Adrenal gland (tissue), 12 donors: ENCODE results near the gene SLC9C2. TPM values are rescaled to one million over a fixed set of nuclear protein-coding genes. Genes with fewer than 3 reads are reported as not detected.
"Not testable (repeated sequence)": the region's sequence is repeated elsewhere in the genome, so short reads cannot be mapped to it uniquely, and the experiment has no call there.

Experiments used
- DNase-seq, 7 donors: peaks; one replicate each; pipeline ENCODE4 v3.0.0-alpha.2; 2019 to 2020
- H3K27ac ChIP-seq, 5 donors: fragments of 200-600 bp; sonication (generic) in 4 of 5; 1 replicate in 3 of 5; 2 replicates in 2 of 5; pipeline versions ENCODE4 v1.5.1 to v1.8.0; 2016 to 2020; ENCODE audit warnings: mild to moderate bottlenecking in 1 of 5
- H3K27me3 ChIP-seq: fragments of 200-600 bp; 2 replicates; pipeline ENCODE4 v1.8.0; 2021
- H3K36me3 ChIP-seq, 2 donors: fragments of 200-600 bp; replicated peaks in 1 of 2; 1 replicate in 1 of 2; 2 replicates in 1 of 2; pipeline versions ENCODE4 v1.5.1 to v1.8.0; 2018 to 2022
- H3K4me1 ChIP-seq, 2 donors: fragments of 200-600 bp; replicated peaks in 1 of 2; 1 replicate in 1 of 2; 2 replicates in 1 of 2; pipeline versions ENCODE4 v1.5.1 to v1.8.0; 2018 to 2021
- H3K4me3 ChIP-seq, 4 donors: fragments of 200-600 bp; sonication (generic) in 3 of 4; one replicate each; pipeline ENCODE4 v1.5.1; 2016 to 2018
- H3K9me3 ChIP-seq, 3 donors: fragments of 200-600 bp; sonication (generic) in 1 of 3; replicated peaks in 1 of 3; 1 replicate in 2 of 3; 2 replicates in 1 of 3; pipeline versions ENCODE4 v1.5.1 to v1.8.0; 2016 to 2021
- CTCF ChIP-seq, 6 experiments: fragments of 450-650 bp in 4 of 6; fragments of 200-600 bp in 2 of 6; sonication (generic) in 1 of 6; IDR thresholded peaks; 1 replicate in 5 of 6; 2 replicates in 1 of 6; pipeline versions ENCODE4 v1.5.1 to v1.8.0; 2016 to 2021; ENCODE audit warnings: antibody characterized with exemption in 6 of 6, mild to moderate bottlenecking in 2 of 6, moderate library complexity in 1 of 6
- POLR2A ChIP-seq, 2 donors: fragments of 450-650 bp; IDR thresholded peaks; one replicate each; pipeline ENCODE4 v1.6.1; 2017; ENCODE audit warnings: antibody characterized with exemption in 2 of 2, mild to moderate bottlenecking in 2 of 2, moderate library complexity in 1 of 2
- WGBS, 4 donors: extraction: QIAGEN DNeasy Blood & Tissue Kit in 2 of 4; methylation state at CpG; one replicate each; pipeline versions ENCODE4 v1.1.5 to v1.1.7; 2013 to 2017; 5-methylcytosine and 5-hydroxymethylcytosine counted together
- intact Hi-C, 2 donors: fragments of 100-400 bp; cut with DNase I; formaldehyde crosslinking; loops; one replicate each; pipeline versions ENCODE4 v1.14.1 to v1.15.0; 2022 to 2023
- polyA plus RNA-seq, 3 donors: library from polyadenylated mRNA; stranded (reverse); fragments of 200-250 nt in 2 of 3; fragments of 350-450 nt in 1 of 3; fragmentation: Illumina TruSeq in 1 of 3; extraction: RNeasy Lipid Tissue Mini Kit (QIAGEN cat#74804) in 1 of 3; gene quantifications; one replicate each; pipeline ENCODE4 v1.2.3, GENCODE V29; 2013 to 2014
- total RNA-seq, 9 donors: library from RNA; depleted of rRNA in 4 of 9; stranded (reverse); fragments of >200 nt in 4 of 9; fragments of 120-200 nt in 1 of 9; fragmentation: NEBNext Ultra II Directional in 1 of 9; extraction: Animal tissue kit (Norgen Biotek cat#: 25700) in 1 of 9; gene quantifications; one replicate each; pipeline versions ENCODE4 v1.1.0 to v1.2.4, GENCODE V29; 2013 to 2023
- donor health status: healthy with polysubstance abuse.
- donor health status: Bipolar disorder and iron deficiency.
- donor health status: DM: yes; HTN: yes; CAD: no.
- donor health status: DM: no; HTN: no; CAD: no.
- donor health status: DM: no; HTN: no; CAD: no.
- donor health status: DM: yes; HTN: yes; CAD: no.

SLC9C2 gene
- total and polyA plus RNA-seq, 12 donors = 0.11 to 1.2 (median 0.33) TPM; not detected in 4

- TF ChIP-seq POLR2A (IDR thresholded peaks at IDR 0.05) (no peak), CTCF (IDR thresholded peaks at IDR 0.05) (no peak)
- no peaks in the 10 kb centered on the region for H3K4me1 ChIP-seq
- H3K36me3 ChIP-seq = no peaks in the 10 kb centered on the region
- DNase-seq = no peak
- intact Hi-C loops = no loop called here
- H3K4me3 ChIP-seq = no peak overlapping the region
- no peak overlapping the region for H3K27ac ChIP-seq
- 75 to 86% (median 84%) methylated on average over 2 to 4 of the region's 4 CpGs for WGBS, 4 donors
- no peaks in the 10 kb centered on the region for H3K27me3 ChIP-seq
- no peaks in the 10 kb centered on the region for H3K9me3 ChIP-seq
Measured at GRCh38 chr1:173570370-173571007, 32.4 kb downstream of the SLC9C2 start.

GRCh38 chr1:173568483-173568882, 34.4 kb downstream of the SLC9C2 start:
- H3K27me3 ChIP-seq = no peaks in the 10 kb centered on the region
- no peak overlapping the region for H3K27ac ChIP-seq
- no peak overlapping the region for H3K4me3 ChIP-seq
- no peaks in the 10 kb centered on the region for H3K9me3 ChIP-seq
- intact Hi-C loops = no loop called here
- DNase-seq = no peak
- no peaks in the 10 kb centered on the region for H3K4me1 ChIP-seq
- no peaks in the 10 kb centered on the region for H3K36me3 ChIP-seq
- 64 to 75% (median 64%) methylated on average over 1 of the region's 1 CpG for WGBS, 4 donors
- TF ChIP-seq CTCF (IDR thresholded peaks at IDR 0.05) (no peak), POLR2A (IDR thresholded peaks at IDR 0.05) (no peak)

GRCh38 chr1:173563846-173564245, 39.0 kb downstream of the SLC9C2 start:
- 71 to 92% (median 84%) methylated on average over 1 of the region's 1 CpG for WGBS, 4 donors
- intact Hi-C loops, H3K27ac ChIP-seq, H3K27me3 ChIP-seq, H3K9me3 ChIP-seq, DNase-seq, H3K4me1 ChIP-seq, H3K36me3 ChIP-seq, H3K4me3 ChIP-seq: not testable (repeated sequence)

- intact Hi-C loops = no loop called here
- no peak for DNase-seq
- Histone ChIP-seq H3K36me3 (no peaks in the 10 kb centered on the region), H3K27ac (no peak overlapping the region), H3K9me3 (no peaks in the 10 kb centered on the region), H3K4me3 (no peak overlapping the region), H3K4me1 (no peaks in the 10 kb centered on the region), H3K27me3 (no peaks in the 10 kb centered on the region)
- TF ChIP-seq CTCF (IDR thresholded peaks at IDR 0.05) = no peak
- WGBS, 4 donors = 58 to 61% (median 60%) methylated on average over 6 of the region's 6 CpGs
Measured at GRCh38 chr1:173562813-173563212, 40.1 kb downstream of the SLC9C2 start.

- 63 to 87% (median 81%) methylated on average over 1 of the region's 1 CpG for WGBS, 4 donors
- intact Hi-C loops = no loop called here
- no peaks in the 10 kb centered on the region for H3K4me1 ChIP-seq
- no peak overlapping the region for H3K4me3 ChIP-seq
- no peak overlapping the region for H3K27ac ChIP-seq
- DNase-seq = no peak
- no peaks in the 10 kb centered on the region for H3K27me3 ChIP-seq
- TF ChIP-seq POLR2A (IDR thresholded peaks at IDR 0.05) (no peak), CTCF (IDR thresholded peaks at IDR 0.05) (no peak)
- H3K9me3 ChIP-seq = no peaks in the 10 kb centered on the region
- no peaks in the 10 kb centered on the region for H3K36me3 ChIP-seq
Measured at GRCh38 chr1:173561263-173561662, 41.6 kb downstream of the SLC9C2 start.
